ENCODE data around the gene RNF11. TPM values are rescaled to one million over a fixed set of nuclear protein-coding genes. Genes with fewer than 3 reads are reported as not detected.
A peak's percentile ranks its signal among the peaks of the same experiment; 100 is the strongest.

RNF11 gene, protein sequence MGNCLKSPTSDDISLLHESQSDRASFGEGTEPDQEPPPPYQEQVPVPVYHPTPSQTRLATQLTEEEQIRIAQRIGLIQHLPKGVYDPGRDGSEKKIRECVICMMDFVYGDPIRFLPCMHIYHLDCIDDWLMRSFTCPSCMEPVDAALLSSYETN
- total RNA-seq (100 to 1,000 TPM; 102 to 113 (median 107) TPM), polyA plus RNA-seq (100 to 1,000 TPM in 1 of 3 donors, 10 to 100 TPM in 2; 64.3 to 137 (median 71.2) TPM)
- long read RNA-seq, donor 1, transcript RNF11-201 (3 exons, 3,084 nt), result major isoform, 195 of 204 reads
- long read RNA-seq, donor 1, partial matches to known transcripts, result 5 of 204 reads
- long read RNA-seq, donor 1, other reads (novel, unspliced or antisense), result 3 of 204 reads
- long read RNA-seq, donor 2, transcript RNF11-201 (3 exons, 3,084 nt), result major isoform, 451 of 464 reads
- long read RNA-seq, donor 2, partial matches to known transcripts, result 4 of 464 reads
- long read RNA-seq, donor 2, other reads (novel, unspliced or antisense), result 8 of 464 reads

- peak; percentile 9 for TF ChIP-seq CTCF (IDR thresholded peaks at IDR 0.05)
- H3K9me3 ChIP-seq, result no peaks in the 10 kb centered on the region
- no peaks in the 10 kb centered on the region for H3K36me3 ChIP-seq (ENCODE audit: insufficient read depth in 1 of 2, low read depth in 1 of 2)
- ATAC-seq (peak; percentile 95 to 97 (median 96)), DNase-seq (peak; percentile 95 to 97)
- peak within 1 kb of the TSS; percentile 97 for H3K27ac ChIP-seq
- H3K27me3 ChIP-seq (ENCODE audit: insufficient read depth in 3 of 3, low read length in 2 of 3), result no peaks in the 10 kb centered on the region
- H3K4me3 ChIP-seq, result peak within 1 kb of the TSS; percentile 96
- H3K4me1 ChIP-seq, result peaks cover 28% of the 10 kb centered on the region
- intact Hi-C loops (cut with DNase I), result loop anchor here in 1 of 2 donors (5.0 kb wide), 1 partner anchor 61 kb away; no protein-coding TSS in a partner anchor
- 0% methylated on average over 37 to 57 of the region's 57 CpGs for WGBS, 3 donors
Measured at GRCh38 chr1:51235673-51236530, at the start of gene RNF11. RNF11 (plus strand) TSS chr1:51236273; CDS start chr1:51236757, 484 bp downstream.

DNA sequence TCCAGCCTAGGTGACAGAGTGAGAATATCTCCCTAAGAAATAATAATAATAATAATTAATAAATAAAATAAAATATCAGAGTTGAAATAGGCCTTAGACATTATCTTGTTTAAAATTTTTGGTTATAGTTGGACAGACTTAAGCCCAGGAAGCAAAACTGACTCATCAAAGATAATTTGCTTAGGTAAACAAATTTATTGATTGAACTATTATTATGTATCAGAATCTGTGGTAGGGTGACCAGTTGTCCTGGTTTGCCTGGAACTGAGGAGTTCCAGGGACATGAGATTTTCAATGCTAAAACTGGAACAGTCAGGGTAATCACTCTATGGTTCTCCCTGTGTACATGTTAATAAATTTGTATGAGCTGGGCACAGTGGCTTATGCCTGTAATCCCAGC is 47.8 kb upstream of the RNF11 start:
- Histone ChIP-seq H3K27me3 (ENCODE audit: insufficient read depth in 3 of 3, low read length in 2 of 3) (no peaks in the 10 kb centered on the region), H3K4me1 (no peaks in the 10 kb centered on the region), H3K9me3 (no peaks in the 10 kb centered on the region), H3K4me3 (no peak overlapping the region), H3K27ac (no peak overlapping the region), H3K36me3 (ENCODE audit: insufficient read depth in 1 of 2, low read depth in 1 of 2) (no peaks in the 10 kb centered on the region)
- DNase-seq (no peak), ATAC-seq (no peak)
- TF ChIP-seq CTCF (IDR thresholded peaks at IDR 0.05), result no peak
- intact Hi-C loops (cut with DNase I), result loop anchor here (2.0 kb wide), 2 partner anchors 259 to 413 kb away; no protein-coding TSS in a partner anchor

GRCh38 chr1:51189421-51190073 is 46.5 kb upstream of the RNF11 start:
- TF ChIP-seq CTCF (IDR thresholded peaks at IDR 0.05), result peak; percentile 87

DNA sequence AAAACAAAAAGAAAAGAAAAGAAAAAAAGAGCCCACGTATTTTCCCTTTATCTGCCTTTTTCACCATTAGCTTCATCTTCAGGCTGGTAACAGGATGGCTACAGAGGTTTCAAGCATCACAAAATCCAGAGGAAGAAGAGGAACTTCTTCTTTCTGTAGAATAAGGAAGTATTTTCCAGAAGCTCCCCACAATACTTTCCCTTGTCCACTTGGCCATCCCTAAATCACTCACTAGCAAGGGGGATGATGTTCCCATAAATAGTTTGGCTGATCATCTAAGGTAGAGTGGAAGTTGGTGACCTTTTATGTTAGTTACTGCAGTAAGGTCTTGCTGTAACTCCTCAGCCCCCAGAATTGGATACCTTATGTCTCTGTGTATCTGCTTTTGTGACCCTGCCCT is 45.1 kb upstream of the RNF11 start:
- no peak for TF ChIP-seq CTCF (IDR thresholded peaks at IDR 0.05)
- H3K4me3 ChIP-seq, result no peak overlapping the region
- ATAC-seq, result no peak
- no peaks in the 10 kb centered on the region for H3K9me3 ChIP-seq
- H3K27me3 ChIP-seq (ENCODE audit: insufficient read depth in 3 of 3, low read length in 2 of 3), result no peaks in the 10 kb centered on the region
- WGBS, 3 donors, result 32 to 52% (median 36%) methylated on average over 1 of the region's 1 CpG
- intact Hi-C loops (cut with DNase I), result no loop called here
- DNase-seq, result no peak
- no peaks in the 10 kb centered on the region for H3K36me3 ChIP-seq (ENCODE audit: insufficient read depth in 1 of 2, low read depth in 1 of 2)
- H3K4me1 ChIP-seq, result no peaks in the 10 kb centered on the region
- no peak overlapping the region for H3K27ac ChIP-seq

More at GRCh38 chr1:51189421-51190073, 46.5 kb upstream of the RNF11 start:
- intact Hi-C loops (cut with DNase I), result loop anchor here (2.0 kb wide), 2 partner anchors 261 to 415 kb away; no protein-coding TSS in a partner anchor
- no peaks in the 10 kb centered on the region for H3K27me3 ChIP-seq (ENCODE audit: insufficient read depth in 3 of 3, low read length in 2 of 3)
- H3K4me3 ChIP-seq, result no peak overlapping the region
- no peaks in the 10 kb centered on the region for H3K4me1 ChIP-seq
- H3K27ac ChIP-seq, result no peak overlapping the region
- H3K36me3 ChIP-seq (ENCODE audit: insufficient read depth in 1 of 2, low read depth in 1 of 2), result no peaks in the 10 kb centered on the region
- no peaks in the 10 kb centered on the region for H3K9me3 ChIP-seq
- ATAC-seq (peak in 2 of 4 donors; percentile 54 to 78), DNase-seq (no peak)
- 55 to 61% (median 60%) methylated on average over 2 of the region's 2 CpGs for WGBS, 3 donors
